Subcutaneous abdominal adipose tissue (tissue), 5 donors: ENCODE data around the gene AGAP3.

ENCODE experiments used
- H3K27ac ChIP-seq: one replicate; pipeline ENCODE4 v1.7.0; 2013; ENCODE audit warnings: low read depth, mild to moderate bottlenecking, inconsistent platforms, low read length, moderate library complexity
- H3K27me3 ChIP-seq, 5 donors: one replicate each; pipeline ENCODE4 v1.7.0; 2013; ENCODE audit warnings: low read length in 5 of 5, inconsistent platforms in 1 of 5; ENCODE audit not compliant: control insufficient read depth in 5 of 5, insufficient read depth in 4 of 5
- H3K36me3 ChIP-seq, 5 donors: one replicate each; pipeline ENCODE4 v1.7.0; 2013; ENCODE audit warnings: low read length in 5 of 5; ENCODE audit not compliant: control insufficient read depth in 5 of 5, insufficient read depth in 5 of 5
- H3K4me1 ChIP-seq, 5 donors: one replicate each; pipeline ENCODE4 v1.7.0; 2013; ENCODE audit warnings: low read length in 5 of 5, mild to moderate bottlenecking in 3 of 5, moderate library complexity in 1 of 5; ENCODE audit not compliant: control insufficient read depth in 5 of 5, insufficient read depth in 5 of 5
- H3K4me3 ChIP-seq, 5 donors: one replicate each; pipeline ENCODE4 v1.7.0; 2013; ENCODE audit warnings: low read length in 5 of 5, low read depth in 1 of 5
- H3K9ac ChIP-seq, 5 donors: one replicate each; pipeline ENCODE4 v1.7.0; 2013; ENCODE audit warnings: low read length in 5 of 5, mild to moderate bottlenecking in 4 of 5, moderate library complexity in 3 of 5
- H3K9me3 ChIP-seq, 5 donors: one replicate each; pipeline ENCODE4 v1.7.0; 2013; ENCODE audit warnings: low read length in 5 of 5; ENCODE audit not compliant: control insufficient read depth in 5 of 5
- donor health status: healthy.
- donor health status: healthy.
- donor health status: healthy.
- donor health status: healthy.
- donor health status: healthy.

Gene AGAP3

GRCh38 chr7:151057506-151057988 lies 28.7 kb upstream of the AGAP3 start, which contains the start of gene CDK5:
Gene CDK5 (minus strand): TSS chr7:151057897. CDS start chr7:151057848, 49 bp downstream.
- Histone ChIP-seq H3K4me1 (peaks cover 6 to 63% (median 50%) of the 10 kb centered on the region in 5 donors), H3K4me3 (peak within 1 kb of the TSS; percentile 89 to 96 (median 94)), H3K9me3 (no peaks in the 10 kb centered on the region), H3K27ac (peak within 1 kb of the TSS; percentile 97), H3K36me3 (peaks cover 0 to 16% (median 2%) of the 10 kb centered on the region in 5 donors), H3K9ac (peak within 1 kb of the TSS; percentile 78 to 94 (median 83)), H3K27me3 (no peaks in the 10 kb centered on the region)

GRCh38 chr7:151057989-151058780 lies 28.1 kb upstream of the AGAP3 start:
- Histone ChIP-seq H3K9me3 (no peaks in the 10 kb centered on the region), H3K4me1 (peaks cover 6 to 60% (median 53%) of the 10 kb centered on the region in 5 donors)

GRCh38 chr7:151058781-151059366 lies 27.4 kb upstream of the AGAP3 start:
- H3K9me3 ChIP-seq: no peaks in the 10 kb centered on the region
- H3K27ac ChIP-seq: peak overlapping the region; percentile 97
- no peaks in the 10 kb centered on the region for H3K27me3 ChIP-seq
- peak overlapping the region; percentile 80 to 95 (median 93) for H3K4me3 ChIP-seq
- H3K36me3 ChIP-seq: peaks cover 0 to 14% (median 0%) of the 10 kb centered on the region in 5 donors
- H3K9ac ChIP-seq: peak overlapping the region; percentile 73 to 94 (median 83)
- H3K4me1 ChIP-seq: peaks cover 6 to 60% (median 56%) of the 10 kb centered on the region in 5 donors

More at GRCh38 chr7:151057989-151058780, 28.1 kb upstream of the AGAP3 start:
- H3K4me3 ChIP-seq: peak overlapping the region; percentile 80 to 95 (median 93)
- H3K36me3 ChIP-seq: peaks cover 0 to 18% (median 2%) of the 10 kb centered on the region in 5 donors
- peak overlapping the region; percentile 97 for H3K27ac ChIP-seq
- peak overlapping the region; percentile 73 to 94 (median 83) for H3K9ac ChIP-seq
- no peaks in the 10 kb centered on the region for H3K27me3 ChIP-seq

GRCh38 chr7:151059367-151060112 lies 26.7 kb upstream of the AGAP3 start, which contains the start of gene SLC4A2:
Gene SLC4A2 (plus strand): TSS chr7:151059589. CDS start chr7:151061988, 2,399 bp downstream.
- Histone ChIP-seq H3K9me3 (no peaks in the 10 kb centered on the region), H3K27ac (peak within 1 kb of the TSS; percentile 97), H3K27me3 (no peaks in the 10 kb centered on the region), H3K4me1 (peaks cover 6 to 60% (median 56%) of the 10 kb centered on the region in 5 donors), H3K4me3 (peak within 1 kb of the TSS; percentile 81 to 95 (median 93)), H3K36me3 (peaks cover 0 to 15% (median 3%) of the 10 kb centered on the region in 5 donors), H3K9ac (peak within 1 kb of the TSS; percentile 73 to 94 (median 83))

- Histone ChIP-seq H3K27me3 (no peaks in the 10 kb centered on the region), H3K27ac (peak overlapping the region; percentile 97), H3K9me3 (no peaks in the 10 kb centered on the region), H3K4me1 (peaks cover 6 to 60% (median 56%) of the 10 kb centered on the region in 5 donors), H3K9ac (peak overlapping the region in 4 of 5 donors; percentile 64 to 83 (median 70)), H3K36me3 (peaks cover 0 to 20% (median 8%) of the 10 kb centered on the region in 5 donors), H3K4me3 (peak overlapping the region; percentile 66 to 95 (median 93))
Measured at GRCh38 chr7:151060113-151060415, 26.2 kb upstream of the AGAP3 start.

- H3K27ac ChIP-seq: peak overlapping the region; percentile 97
- H3K36me3 ChIP-seq: peaks cover 0 to 25% (median 14%) of the 10 kb centered on the region in 5 donors
- H3K4me1 ChIP-seq: peaks cover 6 to 60% (median 56%) of the 10 kb centered on the region in 5 donors
- H3K4me3 ChIP-seq: peak overlapping the region; percentile 66 to 95 (median 93)
- no peaks in the 10 kb centered on the region for H3K27me3 ChIP-seq
- no peaks in the 10 kb centered on the region for H3K9me3 ChIP-seq
- H3K9ac ChIP-seq: peak overlapping the region in 4 of 5 donors; percentile 64 to 83 (median 70)
Measured at GRCh38 chr7:151060416-151061212, 25.7 kb upstream of the AGAP3 start.

GRCh38 chr7:151061213-151062110 lies 24.8 kb upstream of the AGAP3 start:
- peaks cover 6 to 60% (median 55%) of the 10 kb centered on the region in 5 donors for H3K4me1 ChIP-seq
- H3K27ac ChIP-seq: peak overlapping the region; percentile 16
- no peaks in the 10 kb centered on the region for H3K9me3 ChIP-seq
- H3K36me3 ChIP-seq: peaks cover 0 to 34% (median 22%) of the 10 kb centered on the region in 5 donors
- no peaks in the 10 kb centered on the region for H3K27me3 ChIP-seq
- peak overlapping the region in 3 of 5 donors; percentile 11 to 83 (median 71) for H3K9ac ChIP-seq
- peak overlapping the region in 1 of 5 donors; percentile 95 for H3K4me3 ChIP-seq

GRCh38 chr7:151062111-151062398 lies 24.2 kb upstream of the AGAP3 start:
- H3K9me3 ChIP-seq: no peaks in the 10 kb centered on the region

More at GRCh38 chr7:151062111-151062398, 24.2 kb upstream of the AGAP3 start:
- Histone ChIP-seq H3K4me1 (peaks cover 4 to 55% (median 49%) of the 10 kb centered on the region in 5 donors), H3K4me3 (no peak overlapping the region), H3K27me3 (no peaks in the 10 kb centered on the region), H3K36me3 (peaks cover 0 to 40% (median 28%) of the 10 kb centered on the region in 5 donors), H3K27ac (no peak overlapping the region), H3K9ac (no peak overlapping the region)
